ENCODE data around the gene CHTF18.

- TF ChIP-seq CTCF (IDR thresholded peaks at IDR 0.05; ENCODE audit: insufficient read depth, low read length, poor library complexity, severe bottlenecking) (no peak), EZH2phosphoT487 (conservative IDR thresholded peaks at IDR 0.05; ENCODE audit: low read length) (no peak)
Measured at GRCh38 chr16:778909-779527, 9.4 kb upstream of the CHTF18 start.
